HepG2 (cell line): Measurements from ENCODE around the gene DGKD. TPM values are rescaled to one million over a fixed set of nuclear protein-coding genes. Genes with fewer than 3 reads are reported as not detected.
A peak's percentile ranks its signal among the peaks of the same experiment; 100 is the strongest.

Experiments used
- JUNB ChIP-seq: sonication (generic); formaldehyde crosslinking; IDR thresholded peaks from 2 replicates; pipeline ENCODE4 v1.8.0; 2022; ENCODE audit warnings: missing genetic modification reagents, mild to moderate bottlenecking, borderline replicate concordance
- KAT2B ChIP-seq: fragments of 150-350 bp; IDR thresholded peaks from 2 replicates; pipeline ENCODE4 v1.6.1; 2014; ENCODE audit warnings: low read depth, low read length, borderline replicate concordance
- NKX3-1 ChIP-seq: sonication (generic); formaldehyde crosslinking; IDR thresholded peaks from 2 replicates; pipeline ENCODE4 v1.5.0; 2020; ENCODE audit warnings: missing genetic modification reagents
- SKIL ChIP-seq: sonication (generic); formaldehyde crosslinking; IDR thresholded peaks from 2 replicates; pipeline ENCODE4 v1.8.0; 2022; ENCODE audit warnings: missing genetic modification reagents, mild to moderate bottlenecking, moderate library complexity, borderline replicate concordance
- ZNF260 ChIP-seq: sonication (generic); formaldehyde crosslinking; IDR thresholded peaks from 2 replicates; pipeline ENCODE4 v1.4.0; 2020; ENCODE audit warnings: missing genetic modification reagents, low read depth, mild to moderate bottlenecking, borderline replicate concordance
- ZNF329 ChIP-seq: sonication (generic); formaldehyde crosslinking; IDR thresholded peaks from 2 replicates; pipeline ENCODE4 v1.9.0; 2021; ENCODE audit warnings: low read depth, mild to moderate bottlenecking, missing genetic modification reagents
- ZNF572 ChIP-seq: sonication (generic); formaldehyde crosslinking; IDR thresholded peaks from 2 replicates; pipeline ENCODE4 v1.5.1; 2020; ENCODE audit warnings: mild to moderate bottlenecking, missing genetic modification reagents
- polyA plus RNA-seq, 8 experiments: library from polyadenylated mRNA; depleted of rRNA in 3 of 8; stranded (reverse) in 7 of 8; unstranded in 1 of 8; fragments of >200 nt; fragmentation: Illumina TruSeq in 4 of 8; extraction: Trizol in 4 of 8; gene quantifications; 2 replicates each; pipeline versions ENCODE4 v1.2.1 to v1.2.3, GENCODE V29; 2011 to 2016; ENCODE audit warnings: low read depth in 4 of 8, missing spikeins in 1 of 8, mixed read lengths in 1 of 8; ENCODE audit not compliant: insufficient read depth in 1 of 8
- total RNA-seq, 5 experiments: library from RNA; depleted of rRNA; stranded (reverse); fragments of >200 nt; fragmentation: Illumina TruSeq; extraction: Trizol; gene quantifications; 2 replicates each; pipeline ENCODE4 v1.2.3, GENCODE V29; 2016; ENCODE audit warnings: low read depth in 1 of 5
- TF ChIP-seq, protein P1 (sequence below), 2 experiments: IDR thresholded peaks; 2 replicates each; pipeline ENCODE4 v1.6.1; 2011 to 2012; ENCODE audit warnings: low read length in 2 of 2, borderline replicate concordance in 1 of 2, low read depth in 1 of 2, mild to moderate bottlenecking in 1 of 2, moderate library complexity in 1 of 2
- TF ChIP-seq, protein P2 (sequence below): sonication (generic); formaldehyde crosslinking; IDR thresholded peaks from 2 replicates; pipeline ENCODE4 v1.4.0; 2020; ENCODE audit warnings: missing genetic modification reagents, borderline replicate concordance
- TF ChIP-seq, protein P3 (sequence below): sonication (generic); formaldehyde crosslinking; IDR thresholded peaks from 2 replicates; pipeline ENCODE4 v1.4.0; 2020; ENCODE audit warnings: missing genetic modification reagents, borderline replicate concordance

DGKD gene
- total and polyA plus RNA-seq, 2 of the 13 experiments (the other 11 are each of a cell fraction or from before 2014, with no cell fraction given) = 24.5 to 33.2 TPM

GRCh38 chr2:233387667-233388528 is 33.6 kb downstream of the DGKD start (continued):
- TF ChIP-seq, protein P1, sequence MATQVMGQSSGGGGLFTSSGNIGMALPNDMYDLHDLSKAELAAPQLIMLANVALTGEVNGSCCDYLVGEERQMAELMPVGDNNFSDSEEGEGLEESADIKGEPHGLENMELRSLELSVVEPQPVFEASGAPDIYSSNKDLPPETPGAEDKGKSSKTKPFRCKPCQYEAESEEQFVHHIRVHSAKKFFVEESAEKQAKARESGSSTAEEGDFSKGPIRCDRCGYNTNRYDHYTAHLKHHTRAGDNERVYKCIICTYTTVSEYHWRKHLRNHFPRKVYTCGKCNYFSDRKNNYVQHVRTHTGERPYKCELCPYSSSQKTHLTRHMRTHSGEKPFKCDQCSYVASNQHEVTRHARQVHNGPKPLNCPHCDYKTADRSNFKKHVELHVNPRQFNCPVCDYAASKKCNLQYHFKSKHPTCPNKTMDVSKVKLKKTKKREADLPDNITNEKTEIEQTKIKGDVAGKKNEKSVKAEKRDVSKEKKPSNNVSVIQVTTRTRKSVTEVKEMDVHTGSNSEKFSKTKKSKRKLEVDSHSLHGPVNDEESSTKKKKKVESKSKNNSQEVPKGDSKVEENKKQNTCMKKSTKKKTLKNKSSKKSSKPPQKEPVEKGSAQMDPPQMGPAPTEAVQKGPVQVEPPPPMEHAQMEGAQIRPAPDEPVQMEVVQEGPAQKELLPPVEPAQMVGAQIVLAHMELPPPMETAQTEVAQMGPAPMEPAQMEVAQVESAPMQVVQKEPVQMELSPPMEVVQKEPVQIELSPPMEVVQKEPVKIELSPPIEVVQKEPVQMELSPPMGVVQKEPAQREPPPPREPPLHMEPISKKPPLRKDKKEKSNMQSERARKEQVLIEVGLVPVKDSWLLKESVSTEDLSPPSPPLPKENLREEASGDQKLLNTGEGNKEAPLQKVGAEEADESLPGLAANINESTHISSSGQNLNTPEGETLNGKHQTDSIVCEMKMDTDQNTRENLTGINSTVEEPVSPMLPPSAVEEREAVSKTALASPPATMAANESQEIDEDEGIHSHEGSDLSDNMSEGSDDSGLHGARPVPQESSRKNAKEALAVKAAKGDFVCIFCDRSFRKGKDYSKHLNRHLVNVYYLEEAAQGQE (IDR thresholded peaks at IDR 0.05; ENCODE audit: borderline replicate concordance in 1 of 2, low read depth in 1 of 2, low read length in 2 of 2) = no peak; a peak in 1 of 4 replicates
- TF ChIP-seq ZNF329 = no peak
- TF ChIP-seq ZNF260 = no peak
- no peak for TF ChIP-seq JUNB
- no peak for TF ChIP-seq NKX3-1 (CRISPR knock-in tag)
- TF ChIP-seq, protein P2, sequence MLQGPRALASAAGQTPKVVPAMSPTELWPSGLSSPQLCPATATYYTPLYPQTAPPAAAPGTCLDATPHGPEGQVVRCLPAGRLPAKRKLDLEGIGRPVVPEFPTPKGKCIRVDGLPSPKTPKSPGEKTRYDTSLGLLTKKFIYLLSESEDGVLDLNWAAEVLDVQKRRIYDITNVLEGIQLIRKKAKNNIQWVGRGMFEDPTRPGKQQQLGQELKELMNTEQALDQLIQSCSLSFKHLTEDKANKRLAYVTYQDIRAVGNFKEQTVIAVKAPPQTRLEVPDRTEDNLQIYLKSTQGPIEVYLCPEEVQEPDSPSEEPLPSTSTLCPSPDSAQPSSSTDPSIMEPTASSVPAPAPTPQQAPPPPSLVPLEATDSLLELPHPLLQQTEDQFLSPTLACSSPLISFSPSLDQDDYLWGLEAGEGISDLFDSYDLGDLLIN (CRISPR knock-in tag) = no peak
- 0 out of 2 replicates have a peak, but pooled peaks have one; percentile 19 for TF ChIP-seq SKIL (CRISPR knock-in tag)
- TF ChIP-seq ZNF572 (CRISPR knock-in tag) = 0 out of 2 replicates have a peak, but pooled peaks have one; percentile 63
- no peak for TF ChIP-seq KAT2B
- TF ChIP-seq, protein P3, sequence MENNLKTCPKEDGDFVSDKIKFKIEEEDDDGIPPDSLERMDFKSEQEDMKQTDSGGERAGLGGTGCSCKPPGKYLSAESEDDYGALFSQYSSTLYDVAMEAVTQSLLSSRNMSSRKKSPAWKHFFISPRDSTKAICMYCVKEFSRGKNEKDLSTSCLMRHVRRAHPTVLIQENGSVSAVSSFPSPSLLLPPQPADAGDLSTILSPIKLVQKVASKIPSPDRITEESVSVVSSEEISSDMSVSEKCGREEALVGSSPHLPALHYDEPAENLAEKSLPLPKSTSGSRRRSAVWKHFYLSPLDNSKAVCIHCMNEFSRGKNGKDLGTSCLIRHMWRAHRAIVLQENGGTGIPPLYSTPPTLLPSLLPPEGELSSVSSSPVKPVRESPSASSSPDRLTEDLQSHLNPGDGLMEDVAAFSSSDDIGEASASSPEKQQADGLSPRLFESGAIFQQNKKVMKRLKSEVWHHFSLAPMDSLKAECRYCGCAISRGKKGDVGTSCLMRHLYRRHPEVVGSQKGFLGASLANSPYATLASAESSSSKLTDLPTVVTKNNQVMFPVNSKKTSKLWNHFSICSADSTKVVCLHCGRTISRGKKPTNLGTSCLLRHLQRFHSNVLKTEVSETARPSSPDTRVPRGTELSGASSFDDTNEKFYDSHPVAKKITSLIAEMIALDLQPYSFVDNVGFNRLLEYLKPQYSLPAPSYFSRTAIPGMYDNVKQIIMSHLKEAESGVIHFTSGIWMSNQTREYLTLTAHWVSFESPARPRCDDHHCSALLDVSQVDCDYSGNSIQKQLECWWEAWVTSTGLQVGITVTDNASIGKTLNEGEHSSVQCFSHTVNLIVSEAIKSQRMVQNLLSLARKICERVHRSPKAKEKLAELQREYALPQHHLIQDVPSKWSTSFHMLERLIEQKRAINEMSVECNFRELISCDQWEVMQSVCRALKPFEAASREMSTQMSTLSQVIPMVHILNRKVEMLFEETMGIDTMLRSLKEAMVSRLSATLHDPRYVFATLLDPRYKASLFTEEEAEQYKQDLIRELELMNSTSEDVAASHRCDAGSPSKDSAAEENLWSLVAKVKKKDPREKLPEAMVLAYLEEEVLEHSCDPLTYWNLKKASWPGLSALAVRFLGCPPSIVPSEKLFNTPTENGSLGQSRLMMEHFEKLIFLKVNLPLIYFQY (CRISPR knock-in tag) = peak; percentile 57; the same call in 1 of the 2 replicates
